ENCODE data around the gene CHRM4.

DNA sequence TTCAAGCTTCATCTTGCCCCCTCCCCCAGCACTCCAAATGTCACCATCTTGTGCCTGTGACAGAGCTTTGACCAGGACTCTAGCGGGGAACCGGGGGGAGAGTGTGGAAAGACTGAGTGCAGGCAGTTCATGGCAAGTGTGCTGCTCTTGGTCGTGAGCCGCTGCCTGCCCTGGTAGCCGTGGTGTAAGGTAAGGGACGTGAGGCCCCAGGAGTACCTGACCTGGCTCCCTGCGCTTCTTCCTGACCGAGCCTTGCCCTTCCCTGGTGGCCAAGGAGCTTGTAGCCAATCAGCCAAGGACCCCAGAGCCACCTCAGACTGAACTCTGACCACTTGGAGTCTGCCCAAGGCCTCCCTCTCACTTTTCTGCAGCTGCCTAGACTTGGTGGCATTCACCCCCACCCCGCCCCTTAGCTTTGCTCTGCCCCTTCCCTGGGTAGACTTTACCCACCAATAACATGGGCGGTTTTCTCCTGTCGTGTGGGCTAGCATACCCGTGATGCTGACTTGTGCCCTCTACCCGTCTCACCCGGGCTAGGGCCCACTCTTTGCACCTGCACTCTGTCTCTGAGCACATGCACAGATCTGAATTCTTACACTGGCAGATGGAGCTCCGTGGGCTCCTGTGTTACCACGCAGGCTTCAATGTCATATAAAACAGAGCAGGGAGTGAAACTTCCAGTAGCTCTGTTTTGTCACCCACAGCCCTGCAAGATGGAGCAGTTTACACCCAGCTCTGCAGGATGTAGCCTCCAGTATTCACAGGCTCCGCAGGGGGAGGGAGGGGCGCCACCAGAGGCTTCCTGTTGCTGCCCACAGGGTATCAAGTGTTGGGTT is 42.8 kb downstream of the CHRM4 start:
- TF ChIP-seq, protein P1, sequence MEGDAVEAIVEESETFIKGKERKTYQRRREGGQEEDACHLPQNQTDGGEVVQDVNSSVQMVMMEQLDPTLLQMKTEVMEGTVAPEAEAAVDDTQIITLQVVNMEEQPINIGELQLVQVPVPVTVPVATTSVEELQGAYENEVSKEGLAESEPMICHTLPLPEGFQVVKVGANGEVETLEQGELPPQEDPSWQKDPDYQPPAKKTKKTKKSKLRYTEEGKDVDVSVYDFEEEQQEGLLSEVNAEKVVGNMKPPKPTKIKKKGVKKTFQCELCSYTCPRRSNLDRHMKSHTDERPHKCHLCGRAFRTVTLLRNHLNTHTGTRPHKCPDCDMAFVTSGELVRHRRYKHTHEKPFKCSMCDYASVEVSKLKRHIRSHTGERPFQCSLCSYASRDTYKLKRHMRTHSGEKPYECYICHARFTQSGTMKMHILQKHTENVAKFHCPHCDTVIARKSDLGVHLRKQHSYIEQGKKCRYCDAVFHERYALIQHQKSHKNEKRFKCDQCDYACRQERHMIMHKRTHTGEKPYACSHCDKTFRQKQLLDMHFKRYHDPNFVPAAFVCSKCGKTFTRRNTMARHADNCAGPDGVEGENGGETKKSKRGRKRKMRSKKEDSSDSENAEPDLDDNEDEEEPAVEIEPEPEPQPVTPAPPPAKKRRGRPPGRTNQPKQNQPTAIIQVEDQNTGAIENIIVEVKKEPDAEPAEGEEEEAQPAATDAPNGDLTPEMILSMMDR (IDR thresholded peaks at IDR 0.05; ENCODE audit: insufficient read depth, low read depth, low read length), result no peak
- TF ChIP-seq EZH2 (IDR thresholded peaks at IDR 0.05; ENCODE audit: insufficient read depth, low read length), result no peak
